ENCODE measurements around the gene TDRD7. TPM values are rescaled to one million over a fixed set of nuclear protein-coding genes. Genes with fewer than 3 reads are reported as not detected.

Gene TDRD7
- polyA plus RNA-seq, 1 donor (not counting 4 experiments of a cell fraction or from before 2014, with no cell fraction given) = 10.5 TPM

- no peak overlapping the region for H3K4me2 ChIP-seq (ENCODE audit: control insufficient read depth, extremely low read depth, insufficient read depth, low read depth, low read length)
- H3K9me1 ChIP-seq (ENCODE audit: control insufficient read depth, extremely low read depth, insufficient read depth, low read length) = no peaks in the 10 kb centered on the region
- DNase-seq (ENCODE audit: low read depth, low spot score) (no peak), FAIRE-seq (no peak)
- dilution Hi-C loops (cut with MboI; ENCODE audit: extremely low pct_ligation_motif_present, low sequenced_read_pairs) = no loop called here
- no peak overlapping the region for H3K27ac ChIP-seq (ENCODE audit: control insufficient read depth, insufficient read depth, low read length)
- H4K20me1 ChIP-seq (ENCODE audit: control insufficient read depth, extremely low read depth, insufficient read depth, low read length) = no peaks in the 10 kb centered on the region
- peaks cover 0 to 2% of the 10 kb centered on the region in 2 experiments for H3K36me3 ChIP-seq (ENCODE audit: control insufficient read depth in 2 of 2, extremely low read depth in 1 of 2, insufficient read depth in 2 of 2, low read length in 2 of 2)
- no peak overlapping the region for H3K9ac ChIP-seq (ENCODE audit: control insufficient read depth, extremely low read depth, insufficient read depth, low read length)
- H3K4me1 ChIP-seq (ENCODE audit: control insufficient read depth, extremely low read depth, insufficient read depth, low read length) = no peaks in the 10 kb centered on the region
- H3K4me3 ChIP-seq (ENCODE audit: control insufficient read depth in 2 of 3, extremely low read depth in 1 of 3, insufficient read depth in 2 of 3, low read depth in 1 of 3, low read length in 3 of 3) = no peak overlapping the region
- H3K9me3 ChIP-seq (ENCODE audit: control insufficient read depth, low read depth, low read length) = no peaks in the 10 kb centered on the region
- no peaks in the 10 kb centered on the region for H3K27me3 ChIP-seq (ENCODE audit: control insufficient read depth, extremely low read depth, insufficient read depth, low read length)
- H2AFZ ChIP-seq (ENCODE audit: control insufficient read depth, low read length) = no peak overlapping the region
- TF ChIP-seq EZH2 (IDR thresholded peaks at IDR 0.05; ENCODE audit: low read length) = no peak
- TF ChIP-seq CTCF (optimal IDR thresholded peaks at IDR 0.05 in 1 of 3, IDR thresholded peaks at IDR 0.05 in 1 of 3, conservative IDR thresholded peaks at IDR 0.05 in 1 of 3; ENCODE audit: extremely low read depth in 1 of 3, insufficient read depth in 2 of 3, low read length in 3 of 3) = no peak
- H3K79me2 ChIP-seq (ENCODE audit: control insufficient read depth, insufficient read depth, low read length) = peaks cover 2% of the 10 kb centered on the region
Observed at GRCh38 chr9:97427885-97428284, 16.0 kb downstream of the TDRD7 start.

- Histone ChIP-seq H3K27ac (ENCODE audit: control insufficient read depth, insufficient read depth, low read length) (no peak overlapping the region), H3K4me3 (ENCODE audit: control insufficient read depth in 2 of 3, extremely low read depth in 1 of 3, insufficient read depth in 2 of 3, low read depth in 1 of 3, low read length in 3 of 3) (no peak overlapping the region), H3K9ac (ENCODE audit: control insufficient read depth, extremely low read depth, insufficient read depth, low read length) (no peak overlapping the region), H3K9me3 (ENCODE audit: control insufficient read depth, low read depth, low read length) (no peaks in the 10 kb centered on the region), H3K79me2 (ENCODE audit: control insufficient read depth, insufficient read depth, low read length) (no peaks in the 10 kb centered on the region), H3K27me3 (ENCODE audit: control insufficient read depth, extremely low read depth, insufficient read depth, low read length) (no peaks in the 10 kb centered on the region), H3K9me1 (ENCODE audit: control insufficient read depth, extremely low read depth, insufficient read depth, low read length) (no peaks in the 10 kb centered on the region), H4K20me1 (ENCODE audit: control insufficient read depth, extremely low read depth, insufficient read depth, low read length) (no peaks in the 10 kb centered on the region), H3K4me2 (ENCODE audit: control insufficient read depth, extremely low read depth, insufficient read depth, low read depth, low read length) (no peak overlapping the region), H3K4me1 (ENCODE audit: control insufficient read depth, extremely low read depth, insufficient read depth, low read length) (no peaks in the 10 kb centered on the region), H2AFZ (ENCODE audit: control insufficient read depth, low read length) (no peak overlapping the region), H3K36me3 (ENCODE audit: control insufficient read depth in 2 of 2, extremely low read depth in 1 of 2, insufficient read depth in 2 of 2, low read length in 2 of 2) (peaks cover 0 to 2% of the 10 kb centered on the region in 2 experiments)
- DNase-seq (ENCODE audit: low read depth, low spot score) (no peak), FAIRE-seq (no peak)
- TF ChIP-seq CTCF (optimal IDR thresholded peaks at IDR 0.05 in 1 of 3, IDR thresholded peaks at IDR 0.05 in 1 of 3, conservative IDR thresholded peaks at IDR 0.05 in 1 of 3; ENCODE audit: extremely low read depth in 1 of 3, insufficient read depth in 2 of 3, low read length in 3 of 3) (no peak), EZH2 (IDR thresholded peaks at IDR 0.05; ENCODE audit: low read length) (no peak)
- dilution Hi-C loops (cut with MboI; ENCODE audit: extremely low pct_ligation_motif_present, low sequenced_read_pairs) = no loop called here
Observed at GRCh38 chr9:97430316-97431043, 18.6 kb downstream of the TDRD7 start.

Data from keratinocyte (primary cell).